ENCODE measurements around the gene TNIK.

Gene TNIK

DNA sequence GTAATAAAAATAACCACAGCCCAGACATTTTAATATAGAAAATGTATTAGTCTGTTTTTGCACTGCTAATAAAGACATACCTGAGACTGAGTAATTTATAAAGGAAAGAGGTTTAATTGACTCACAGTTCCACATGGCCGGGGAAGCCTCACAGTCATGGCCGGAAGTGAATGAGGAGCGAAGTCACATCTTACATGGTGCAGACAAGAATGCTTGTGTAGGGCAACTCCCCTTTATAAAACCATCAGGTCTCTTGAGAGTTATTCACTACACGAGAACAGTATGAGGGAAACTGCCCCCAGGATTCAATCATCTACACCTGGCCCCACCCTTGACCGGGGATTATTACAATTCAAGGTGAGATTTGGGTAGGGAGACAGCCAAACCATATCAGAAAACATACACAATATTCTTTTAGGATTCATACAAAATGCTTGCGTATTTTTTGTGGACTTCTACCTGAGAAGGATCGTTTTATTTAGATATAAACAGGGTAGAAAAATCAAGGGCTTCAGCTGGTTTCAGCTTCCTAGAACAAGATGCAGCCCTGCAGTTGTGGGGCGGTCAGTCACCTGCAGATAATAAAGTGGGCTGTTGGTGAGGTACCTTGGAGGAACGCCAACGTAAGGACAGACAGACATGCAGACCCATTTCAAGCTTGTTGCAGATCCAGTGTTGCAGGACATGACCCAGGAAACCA lies 101.9 kb downstream of the TNIK start:
- DNase-seq: no peak

DNA sequence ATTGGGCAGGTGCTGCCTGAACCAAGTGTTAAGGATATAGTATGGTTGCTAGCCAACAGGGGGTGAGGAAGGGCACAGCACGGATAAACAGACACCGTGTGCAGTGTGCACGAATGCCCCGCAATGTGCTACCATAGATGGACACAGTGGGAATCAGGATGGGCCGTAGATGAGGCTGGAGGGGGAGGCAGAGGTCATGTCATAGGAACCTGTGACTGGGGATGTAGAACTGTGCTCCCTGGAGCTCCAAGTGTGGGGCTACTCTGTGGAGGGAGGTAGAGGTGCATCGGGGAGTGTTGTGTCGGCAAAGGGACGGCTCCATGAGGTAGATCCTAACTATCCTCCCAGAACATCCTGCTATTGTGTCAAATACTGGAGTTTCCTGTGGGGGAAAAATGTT lies 102.5 kb downstream of the TNIK start:
- DNase-seq: no peak

DNA sequence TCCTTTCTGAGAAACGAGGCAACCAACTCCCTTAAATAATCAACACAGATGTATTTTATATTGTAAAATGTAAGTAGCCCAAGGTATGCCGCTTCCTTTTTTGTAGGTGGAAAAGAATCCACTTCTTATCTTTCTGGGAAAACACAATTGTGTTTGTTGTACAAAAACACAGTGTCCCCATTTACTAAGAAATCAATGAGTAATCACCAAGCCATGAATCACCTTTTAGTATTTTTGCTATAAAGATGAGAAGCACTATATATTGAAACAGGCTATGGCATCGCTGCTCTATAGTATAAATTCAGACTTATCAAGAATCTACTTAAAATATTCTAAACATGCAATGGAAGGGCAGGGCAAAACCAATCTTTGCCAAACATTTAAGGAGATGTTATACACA lies 104.0 kb downstream of the TNIK start:
- DNase-seq: no peak

DNA sequence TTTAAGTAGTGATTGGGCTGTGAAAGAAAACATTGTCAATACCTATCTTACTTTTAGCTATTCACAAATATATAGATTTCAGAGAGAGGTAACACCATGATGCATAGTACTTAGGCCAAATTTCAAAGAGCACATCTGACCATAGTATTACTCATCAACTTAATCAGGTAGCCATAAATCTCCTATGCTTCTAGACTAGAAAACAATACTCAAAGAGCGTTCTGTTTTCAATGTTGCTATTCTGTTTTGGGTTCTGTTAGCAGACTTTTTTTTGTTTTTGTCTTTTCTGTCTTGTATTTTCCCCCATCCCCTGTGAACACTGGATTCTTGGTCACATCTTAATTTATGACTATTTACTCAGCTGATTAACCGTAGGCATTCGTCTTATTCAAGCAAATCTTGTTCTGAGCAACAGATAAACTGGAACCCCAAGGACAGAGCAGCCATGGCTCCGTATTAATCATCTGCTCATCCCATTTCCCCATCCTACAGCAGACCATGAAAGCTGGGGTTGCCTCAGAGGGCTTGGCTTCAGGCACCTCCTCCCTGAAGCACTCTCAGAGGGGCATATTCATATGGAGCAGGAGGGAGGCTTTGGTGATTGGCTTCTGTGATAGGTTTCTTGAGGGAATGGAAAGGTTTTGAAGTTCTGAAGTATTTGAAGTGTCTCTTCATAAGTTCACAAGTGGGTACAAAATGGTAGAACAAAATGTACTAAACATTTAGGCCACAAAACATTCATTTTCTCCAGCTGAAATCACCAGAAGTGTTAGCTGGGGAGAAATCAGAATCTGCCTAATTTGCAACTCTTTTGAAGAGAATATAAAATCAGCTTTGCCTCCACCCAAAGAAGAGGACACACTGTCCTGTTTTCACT lies 105.3 kb downstream of the TNIK start:
- DNase-seq: no peak

DNA sequence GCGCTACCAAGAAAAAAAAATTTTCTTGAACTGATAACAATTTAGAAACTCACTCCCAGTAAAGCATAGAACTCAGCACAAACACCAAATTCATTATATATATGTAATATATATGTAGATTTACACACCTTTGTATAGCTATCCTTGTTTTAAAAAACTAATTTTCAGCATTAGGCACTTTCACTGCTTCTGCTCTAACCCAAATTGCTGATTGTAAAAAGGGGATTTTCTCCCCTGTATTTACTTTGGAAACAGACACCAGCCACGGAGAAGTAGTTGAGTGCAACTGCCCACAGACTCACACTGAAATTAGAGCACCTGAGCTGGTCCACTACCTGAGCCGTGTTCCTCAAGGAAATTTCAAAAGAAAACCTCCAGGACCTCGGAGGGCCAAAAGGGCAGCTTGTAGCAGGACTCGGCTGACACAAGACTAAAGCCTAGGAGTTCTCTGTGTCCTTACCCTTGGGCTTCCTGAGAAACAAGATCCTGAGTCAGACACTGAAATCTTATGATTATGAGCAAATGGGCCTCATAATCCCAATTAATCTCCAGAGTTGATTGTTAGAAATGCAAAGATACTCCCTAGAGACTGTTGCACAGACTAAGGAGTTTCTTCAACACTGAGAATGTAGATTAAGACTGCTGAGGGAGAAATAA lies 106.0 kb downstream of the TNIK start:
- DNase-seq: no peak

DNA sequence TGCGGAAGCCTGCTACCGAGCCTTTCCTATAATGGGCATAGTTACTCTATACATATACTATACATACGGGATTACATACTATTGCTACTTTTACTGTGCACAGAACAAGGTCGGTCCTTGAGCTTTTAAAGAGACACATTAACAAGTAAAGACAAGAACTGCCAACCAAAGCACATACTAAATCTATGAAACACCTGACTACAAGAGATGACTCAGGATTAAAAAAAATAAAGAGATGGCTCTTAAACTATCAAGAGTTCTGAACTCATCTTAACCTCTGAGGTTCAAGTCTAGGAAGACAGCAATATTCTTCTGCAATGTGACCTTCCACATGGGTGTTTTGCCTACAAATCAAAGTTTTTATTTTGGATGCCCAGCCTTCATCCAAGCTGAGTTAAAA lies 106.8 kb downstream of the TNIK start:
- DNase-seq: no peak

DNA sequence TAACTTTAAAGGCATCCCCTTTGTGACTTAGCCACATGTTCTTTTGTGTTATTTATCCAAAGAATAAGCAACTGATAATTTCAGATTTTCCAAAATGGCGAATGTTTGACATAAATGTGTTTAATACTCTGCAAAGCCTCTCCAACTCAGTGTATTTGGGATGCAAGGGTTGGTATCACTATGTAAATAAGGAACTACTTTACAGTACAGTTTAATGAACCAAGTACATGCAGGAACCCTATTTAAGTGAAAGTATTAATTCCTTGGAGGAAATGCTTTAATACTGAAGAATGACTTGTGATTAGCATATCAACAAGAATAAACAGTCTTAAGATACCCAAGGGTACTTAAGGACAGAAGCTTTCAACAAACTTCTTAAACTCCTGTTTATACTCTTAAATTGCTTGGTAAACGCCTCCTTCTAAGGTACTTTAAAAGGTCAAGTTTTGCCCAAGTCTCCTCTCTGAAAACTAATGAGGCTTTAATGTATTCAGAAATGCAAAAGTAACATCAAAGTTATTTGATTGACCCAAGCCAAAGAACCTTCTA lies 107.7 kb downstream of the TNIK start:
- DNase-seq: no peak

DNA sequence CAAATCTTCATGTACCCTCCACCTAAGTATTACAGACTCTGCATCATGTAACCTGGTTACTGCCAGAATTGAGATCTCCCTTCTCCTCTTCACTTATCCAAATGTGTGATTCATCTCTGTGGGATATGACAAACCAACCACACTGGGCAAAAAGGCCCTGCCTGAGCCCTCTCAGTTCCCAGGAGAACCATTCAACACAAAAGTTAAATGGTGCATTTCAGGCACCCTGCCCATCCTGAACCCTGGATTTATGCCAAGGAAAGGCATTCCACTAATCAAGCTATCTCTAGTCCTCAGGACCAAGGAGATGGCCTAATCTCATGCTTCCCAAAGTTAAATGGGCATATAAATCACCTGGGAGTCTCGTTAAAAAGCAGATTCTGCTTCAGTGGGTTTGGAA lies 108.5 kb downstream of the TNIK start:
- peak; percentile 24 to 54 (median 50) for DNase-seq

DNA sequence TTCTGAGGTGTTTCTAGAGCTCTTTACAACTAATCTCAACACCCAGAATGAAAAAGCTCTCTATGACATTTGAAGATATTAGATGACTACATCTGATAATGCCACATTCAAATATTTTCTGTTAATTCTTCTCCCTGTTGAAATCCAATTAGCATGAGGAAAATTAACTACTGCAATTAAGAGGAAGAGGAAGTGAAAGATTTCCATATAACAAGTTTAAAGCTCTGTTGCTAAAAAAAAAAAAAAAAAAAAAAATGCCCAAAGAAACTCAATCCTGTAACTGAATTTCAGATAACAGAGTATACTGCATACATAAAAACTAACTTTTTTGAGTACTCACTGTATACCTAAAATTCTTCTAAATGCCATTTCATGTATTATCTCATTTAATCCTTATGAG lies 109.8 kb downstream of the TNIK start:
- no peak for DNase-seq

DNA sequence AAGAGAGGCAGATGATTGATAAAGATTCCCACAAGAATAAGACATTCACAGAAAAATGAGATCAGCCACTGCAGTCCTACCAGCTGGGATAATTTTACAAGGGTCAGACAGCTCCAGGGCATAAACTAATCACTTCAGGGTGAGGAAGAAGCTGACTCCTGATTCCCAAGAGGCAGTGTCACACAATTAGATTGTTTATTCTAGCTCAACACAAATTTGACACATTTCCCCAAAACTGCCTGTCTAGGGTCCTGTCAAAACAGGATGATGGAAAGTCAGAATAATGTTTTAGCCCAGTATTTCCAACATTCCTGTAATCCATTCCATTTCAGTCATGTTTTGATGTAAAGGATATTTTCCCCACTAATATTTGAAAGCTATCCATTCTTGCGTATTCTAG lies 110.8 kb downstream of the TNIK start:
- DNase-seq: no peak

DNA sequence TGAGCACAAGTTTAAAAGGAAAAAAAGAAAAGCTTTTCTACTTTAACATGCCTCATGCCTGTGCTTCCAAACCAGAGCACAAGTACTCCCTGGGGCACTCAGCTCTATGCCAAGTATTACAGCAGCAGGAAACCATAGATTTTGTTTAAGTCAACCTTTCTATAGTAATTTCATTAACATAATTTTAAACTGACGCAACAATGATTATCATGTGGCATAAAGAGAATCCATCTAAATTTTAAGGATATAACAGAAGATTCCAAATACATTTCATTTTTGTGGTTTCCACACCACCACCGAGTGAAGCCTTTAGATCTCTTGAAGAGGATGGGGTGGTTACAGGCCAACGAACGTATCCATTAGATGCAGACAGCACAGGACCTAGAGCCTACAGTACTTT lies 112.1 kb downstream of the TNIK start:
- no peak for DNase-seq

DNA sequence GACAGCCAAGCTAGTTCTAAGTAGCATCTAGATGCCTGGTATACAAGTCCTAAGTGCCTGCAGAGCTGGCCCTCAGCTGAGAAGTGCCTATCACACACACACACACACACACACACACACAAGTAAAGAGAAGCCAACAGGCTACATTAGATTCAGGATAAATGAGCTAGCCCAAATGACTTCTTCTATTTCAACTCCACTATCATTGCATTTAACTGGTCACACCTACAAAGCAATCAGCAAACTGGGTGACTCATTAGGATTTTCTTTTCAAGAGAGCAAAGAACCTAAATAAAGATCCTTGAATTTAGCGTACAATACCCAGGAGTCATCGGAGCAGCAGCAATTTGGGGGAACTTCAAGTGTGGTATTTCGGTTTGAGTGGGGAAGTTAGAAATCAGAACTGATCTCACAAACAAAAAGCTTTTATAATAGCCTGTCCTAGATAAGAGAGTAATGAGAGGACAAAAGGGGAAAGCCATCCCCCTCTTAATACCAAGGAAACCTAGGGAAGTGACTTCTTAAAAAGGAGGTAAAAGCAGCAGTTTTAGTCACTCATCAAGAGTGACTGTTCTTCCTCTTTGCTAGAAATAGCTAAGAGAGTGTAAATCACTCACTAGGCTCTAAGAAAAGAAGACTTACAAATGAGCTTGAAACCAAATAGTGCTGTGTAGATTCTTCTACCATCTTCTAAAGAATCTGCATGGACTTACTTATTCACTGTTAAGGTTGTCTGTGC lies 112.7 kb downstream of the TNIK start:
- DNase-seq: peak; percentile 76 to 93 (median 90)

DNA sequence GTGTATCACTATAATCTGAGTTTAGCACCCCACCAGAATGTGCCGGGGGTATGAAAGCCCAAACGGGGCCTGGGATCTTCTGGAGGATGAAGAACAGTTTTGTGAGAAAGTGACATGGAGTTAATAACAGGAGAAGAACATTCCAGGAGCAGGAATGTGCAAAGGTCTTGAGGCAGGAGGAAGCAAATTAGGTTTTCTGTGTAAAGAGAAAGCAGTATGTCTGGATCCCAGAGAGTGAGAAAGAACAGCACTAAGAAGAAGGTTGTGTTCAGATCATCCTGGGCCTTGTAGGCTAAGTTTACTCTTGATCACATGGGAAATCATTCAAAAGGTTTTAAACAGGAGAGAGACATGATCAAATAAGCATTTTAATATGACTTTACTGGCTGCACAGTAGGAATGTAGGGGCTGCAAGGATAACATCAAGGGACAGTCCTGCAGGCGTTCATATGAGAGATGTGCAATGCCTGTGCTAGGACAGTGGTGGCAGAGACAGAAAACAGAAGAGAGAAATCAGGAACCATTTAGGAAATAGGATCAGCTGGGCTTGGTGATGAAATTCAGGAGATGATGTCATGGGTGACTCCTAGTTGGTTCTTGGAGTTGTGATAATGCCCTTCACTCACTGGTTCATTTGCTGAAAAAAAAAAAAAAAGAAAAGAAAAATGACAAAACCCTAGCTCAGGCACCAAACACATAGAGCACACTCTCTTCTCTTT lies 113.5 kb downstream of the TNIK start:
- DNase-seq: peak; percentile 87 to 96 (median 94)

DNA sequence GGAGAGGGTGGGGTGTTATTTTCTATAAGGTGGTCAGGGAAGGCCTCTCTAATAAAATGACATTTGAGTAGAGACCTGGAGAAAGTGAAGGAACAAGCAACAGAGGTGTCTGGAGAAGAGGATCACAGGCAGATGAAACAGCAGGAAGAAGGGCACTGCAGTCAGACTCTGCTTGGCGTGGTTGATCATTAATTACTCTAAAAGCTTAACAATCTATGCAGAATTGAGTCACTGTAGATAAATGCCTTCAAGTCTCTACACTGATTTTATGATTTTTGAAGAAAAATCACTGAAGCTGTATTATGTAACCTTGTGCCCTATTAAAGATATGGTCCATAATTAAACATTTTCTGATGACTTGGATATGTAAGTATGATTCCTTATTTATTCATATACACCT lies 114.2 kb downstream of the TNIK start:
- DNase-seq: no peak

DNA sequence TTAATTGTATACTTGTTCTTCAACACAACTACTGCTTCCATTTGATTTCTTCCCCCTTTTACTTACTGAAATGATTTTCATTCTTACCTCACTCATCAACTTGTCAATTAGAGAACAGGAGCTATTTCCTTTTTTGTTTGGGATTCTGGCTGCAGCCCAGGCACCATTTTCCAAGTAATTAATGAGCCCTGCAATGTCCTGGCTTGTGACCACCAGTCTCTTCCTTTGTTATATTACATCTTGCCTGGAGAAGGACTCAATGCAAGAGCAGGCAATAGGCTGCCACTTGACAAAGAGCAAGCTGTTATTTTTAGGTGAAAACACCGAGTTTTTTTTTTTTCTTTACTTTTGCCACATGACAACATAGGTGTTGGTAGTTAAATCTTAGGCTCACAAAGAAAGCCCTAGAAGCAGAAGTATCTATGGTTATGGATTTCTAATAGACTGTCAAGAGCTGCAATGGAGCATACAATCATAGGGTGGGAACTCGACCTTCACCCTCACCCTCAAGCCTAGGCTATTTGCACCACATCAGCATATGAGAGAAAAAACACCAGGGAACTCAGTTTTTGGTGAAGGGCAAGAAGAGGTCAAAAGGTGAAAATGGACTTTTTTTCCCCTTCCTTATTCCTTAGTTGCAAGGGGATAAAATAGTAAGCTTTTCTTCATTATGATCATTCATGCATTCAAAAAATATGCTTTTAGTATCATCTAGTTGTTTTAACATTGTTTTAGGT lies 114.9 kb downstream of the TNIK start:
- DNase-seq: no peak

DNA sequence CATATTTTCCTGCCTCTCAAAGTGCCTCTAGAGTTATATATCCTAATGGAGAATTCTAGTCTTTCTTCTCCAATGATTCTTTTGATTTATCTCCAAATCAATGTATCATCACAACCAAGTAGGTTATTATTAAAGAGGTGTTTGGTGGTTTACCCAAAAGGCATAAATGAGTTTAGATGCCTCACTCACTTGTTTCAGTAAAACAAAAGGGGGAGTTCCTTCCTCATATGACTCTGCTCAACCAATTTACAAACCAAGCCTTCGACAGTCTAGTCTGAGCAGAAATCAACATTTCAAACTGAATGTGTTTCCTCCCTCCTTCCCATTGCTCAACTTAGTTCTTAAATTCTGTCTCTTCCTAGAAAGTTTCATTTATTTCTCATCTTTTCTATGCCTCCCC lies 116.5 kb downstream of the TNIK start:
- DNase-seq: peak in 1 of 3 donors; percentile 24

DNA sequence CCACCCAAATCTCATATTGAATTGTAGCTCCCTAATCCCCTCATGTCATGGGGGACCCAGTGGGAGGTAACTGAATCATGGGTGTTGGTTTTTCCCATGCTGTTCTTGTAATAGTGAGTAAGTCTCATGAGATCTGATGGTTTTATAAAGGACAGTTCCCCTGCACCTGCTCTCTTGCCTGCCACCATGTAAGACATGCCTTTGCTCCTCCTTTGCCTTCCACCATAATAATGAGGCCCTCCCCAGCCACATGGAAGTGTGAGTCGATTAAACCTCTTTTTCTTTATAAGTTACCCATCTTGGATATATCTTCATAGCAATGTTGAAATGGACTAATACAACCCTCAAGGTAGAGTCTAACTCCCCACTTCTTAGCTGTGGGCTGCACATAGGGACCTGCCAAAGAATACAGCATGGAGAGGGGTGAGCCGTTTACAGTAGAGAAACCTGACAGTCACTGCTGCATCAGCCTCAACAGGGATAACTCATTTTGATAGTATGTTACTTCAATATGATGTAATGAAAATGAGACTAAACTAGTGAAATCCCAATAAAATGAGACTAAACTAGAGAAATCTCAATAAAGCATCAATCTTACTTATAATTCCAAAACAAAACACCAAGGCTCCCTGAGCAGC lies 117.3 kb downstream of the TNIK start:
- no peak for DNase-seq

DNA sequence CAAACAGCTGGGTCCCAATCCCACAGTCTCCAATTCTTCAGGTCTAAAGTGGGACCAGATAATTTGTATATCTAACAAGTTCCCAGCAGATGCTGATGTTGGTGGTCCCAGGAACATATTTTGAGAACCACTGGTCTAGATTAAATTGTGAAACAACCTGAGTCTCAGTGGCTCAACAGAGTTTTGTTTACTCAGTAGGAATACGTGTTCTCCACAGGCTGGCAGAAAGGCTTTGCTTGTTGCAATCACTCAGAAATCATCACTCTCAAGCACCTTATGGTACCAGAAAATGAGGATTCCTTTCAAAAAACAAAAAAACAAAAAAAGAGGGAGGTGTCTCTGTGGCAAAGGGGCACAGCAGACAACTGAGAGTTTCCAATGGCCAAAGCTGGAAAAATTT lies 118.0 kb downstream of the TNIK start:
- no peak for DNase-seq

DNA sequence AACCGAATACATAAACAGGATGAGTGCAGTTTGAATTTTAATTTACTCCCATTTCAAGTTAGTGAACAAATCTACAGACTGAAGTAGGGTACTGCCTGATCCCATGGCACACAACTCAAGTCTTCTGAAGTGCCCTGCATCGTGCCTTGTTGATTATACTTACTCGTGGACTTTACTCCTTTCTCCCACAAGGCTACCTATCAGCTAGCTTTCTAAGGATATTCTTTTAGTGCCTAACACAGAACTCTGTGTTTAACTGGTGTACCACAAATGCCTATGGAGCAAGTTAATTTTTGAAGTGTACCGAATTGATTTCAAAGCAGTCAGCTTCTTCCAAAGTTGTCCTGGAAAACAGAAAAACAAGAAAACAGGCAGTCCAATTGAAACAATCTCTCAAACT lies 119.8 kb downstream of the TNIK start:
- DNase-seq: no peak

DNA sequence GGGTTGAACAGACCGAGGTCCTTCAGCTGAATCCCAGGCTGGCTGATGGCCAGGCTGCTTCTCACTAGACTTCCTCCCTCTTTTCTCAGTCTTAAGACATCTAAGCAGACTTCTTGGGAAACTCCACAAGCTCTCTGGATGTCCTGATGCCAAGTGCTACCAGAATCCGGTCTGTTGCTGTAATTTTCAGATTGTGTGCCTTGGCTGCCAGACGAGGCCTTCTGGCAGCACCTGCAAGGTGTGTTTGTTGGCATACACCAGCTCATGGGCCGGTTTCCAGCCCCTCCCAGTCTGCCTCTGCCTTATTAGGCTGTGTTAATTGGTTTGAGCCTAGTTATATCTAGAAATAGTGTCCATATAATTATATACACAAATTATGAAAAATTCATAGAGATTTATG lies 120.6 kb downstream of the TNIK start:
- DNase-seq: no peak

DNA sequence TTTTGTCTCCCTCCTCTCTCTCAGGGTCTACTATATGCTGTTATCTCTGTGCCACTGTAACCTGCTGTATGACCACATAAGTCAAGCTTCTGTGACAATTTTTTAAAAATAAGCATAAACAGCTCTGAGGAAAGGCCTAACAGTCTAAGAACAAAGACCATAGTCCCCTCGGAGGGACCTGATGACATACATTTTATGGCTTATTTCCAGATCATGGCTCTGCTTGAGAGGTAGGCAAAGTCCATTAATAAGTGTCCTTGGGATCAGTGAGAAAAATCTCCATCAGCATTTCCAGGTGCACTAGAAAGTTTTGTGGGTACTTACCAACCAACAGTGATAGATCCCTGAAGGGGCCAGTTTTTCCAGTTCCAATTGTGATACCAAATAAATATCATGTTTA lies 123.8 kb downstream of the TNIK start:
- no peak for DNase-seq

Data from suppressor macrophage treated with lipopolysaccharide for 1 hour (primary cell).